ENCODE results near the gene FEN1. TPM values are rescaled to one million over a fixed set of nuclear protein-coding genes. Genes with fewer than 3 reads are reported as not detected.

FEN1 gene
- total RNA-seq, 4 donors from 2014 or later: 7.1 to 14.2 (median 8.1) TPM

- Histone ChIP-seq H3K4me3 (no peak overlapping the region), H3K9me3 (no peaks in the 10 kb centered on the region), H3K36me3 (peaks cover 0 to 3% of the 10 kb centered on the region in 2 donors), H3K27me3 (no peaks in the 10 kb centered on the region), H3K4me1 (peaks cover 3 to 80% (median 32%) of the 10 kb centered on the region in 3 donors), H3K27ac (peak overlapping the region in 2 of 4 donors; percentile 85 to 93)
- TF ChIP-seq POLR2A (IDR thresholded peaks at IDR 0.05) (no peak), EP300 (IDR thresholded peaks at IDR 0.05) (no peak), CTCF (IDR thresholded peaks at IDR 0.05) (no peak), POLR2AphosphoS5 (IDR thresholded peaks at IDR 0.05) (no peak)
- 60 to 100% methylated on average over 2 to 4 of the region's 7 CpGs for WGBS, 2 donors (ENCODE audit: low coverage in 1 of 2)
- no peak for ATAC-seq
These were observed 40.0 kb downstream of the FEN1 start for GRCh38 chr11:61832754-61833153.

GRCh38 chr11:61833471-61833870 lies 40.8 kb downstream of the FEN1 start:
- Histone ChIP-seq H3K4me3 (no peak overlapping the region), H3K27ac (peak overlapping the region in 2 of 4 donors; percentile 68 to 75)
- TF ChIP-seq EP300 (IDR thresholded peaks at IDR 0.05) (no peak), POLR2A (IDR thresholded peaks at IDR 0.05) (no peak), POLR2AphosphoS5 (IDR thresholded peaks at IDR 0.05) (no peak), CTCF (IDR thresholded peaks at IDR 0.05) (no peak)

GRCh38 chr11:61833926-61834277 lies 41.2 kb downstream of the FEN1 start:
- ATAC-seq: no peak
- no peak for TF ChIP-seq CTCF (IDR thresholded peaks at IDR 0.05)
- TF ChIP-seq POLR2A (IDR thresholded peaks at IDR 0.05): no peak
- TF ChIP-seq EP300 (IDR thresholded peaks at IDR 0.05): no peak
- TF ChIP-seq POLR2AphosphoS5 (IDR thresholded peaks at IDR 0.05): no peak
- 93 to 100% methylated on average over 1 to 6 of the region's 12 CpGs for WGBS, 2 donors (ENCODE audit: low coverage in 1 of 2)
- no peaks in the 10 kb centered on the region for H3K9me3 ChIP-seq
- no peak overlapping the region for H3K4me3 ChIP-seq
- H3K4me1 ChIP-seq: peaks cover 3 to 69% (median 29%) of the 10 kb centered on the region in 3 donors
- peak overlapping the region in 3 of 4 donors; percentile 64 to 75 (median 68) for H3K27ac ChIP-seq
- H3K27me3 ChIP-seq: no peaks in the 10 kb centered on the region
- peaks cover 0 to 15% of the 10 kb centered on the region in 2 donors for H3K36me3 ChIP-seq

More at GRCh38 chr11:61833471-61833870, 40.8 kb downstream of the FEN1 start:
- no peaks in the 10 kb centered on the region for H3K9me3 ChIP-seq
- peaks cover 0 to 10% of the 10 kb centered on the region in 2 donors for H3K36me3 ChIP-seq
- peaks cover 3 to 73% (median 32%) of the 10 kb centered on the region in 3 donors for H3K4me1 ChIP-seq
- no peaks in the 10 kb centered on the region for H3K27me3 ChIP-seq
- 80 to 84% methylated on average over 2 to 4 of the region's 11 CpGs for WGBS, 2 donors (ENCODE audit: low coverage in 1 of 2)
- ATAC-seq: no peak

- peak; percentile 52 for ATAC-seq
- Histone ChIP-seq H3K4me1 (peaks cover 3 to 63% (median 24%) of the 10 kb centered on the region in 3 donors), H3K27me3 (no peaks in the 10 kb centered on the region), H3K36me3 (peaks cover 0 to 20% of the 10 kb centered on the region in 2 donors), H3K9me3 (no peaks in the 10 kb centered on the region), H3K4me3 (no peak overlapping the region), H3K27ac (peak overlapping the region; percentile 32 to 75 (median 66))
- TF ChIP-seq POLR2A (IDR thresholded peaks at IDR 0.05) (no peak), POLR2AphosphoS5 (IDR thresholded peaks at IDR 0.05) (no peak), EP300 (IDR thresholded peaks at IDR 0.05) (no peak)
- WGBS, 2 donors (ENCODE audit: low coverage in 1 of 2): 20% methylated on average over 1 of the region's 12 CpGs; no CpG with 5 or more reads in 1 of the 2 donors
These were observed 41.8 kb downstream of the FEN1 start for GRCh38 chr11:61834278-61835048.

- H3K9me3 ChIP-seq: no peaks in the 10 kb centered on the region
- no peak for ATAC-seq
- TF ChIP-seq POLR2AphosphoS5 (IDR thresholded peaks at IDR 0.05): no peak
- TF ChIP-seq POLR2A (IDR thresholded peaks at IDR 0.05): no peak
- no peak for TF ChIP-seq CTCF (IDR thresholded peaks at IDR 0.05)
- TF ChIP-seq EP300 (IDR thresholded peaks at IDR 0.05): no peak
- H3K4me3 ChIP-seq: no peak overlapping the region
- H3K4me1 ChIP-seq: peaks cover 0 to 46% (median 8%) of the 10 kb centered on the region in 3 donors
- WGBS, 2 donors (ENCODE audit: low coverage in 1 of 2): 88 to 94% methylated on average over 5 to 8 of the region's 8 CpGs
- peak overlapping the region in 1 of 4 donors; percentile 3 for H3K27ac ChIP-seq
- peaks cover 0 to 38% of the 10 kb centered on the region in 2 donors for H3K36me3 ChIP-seq
- H3K27me3 ChIP-seq: no peaks in the 10 kb centered on the region
These were observed 43.5 kb downstream of the FEN1 start for GRCh38 chr11:61836193-61836592.

Data from gastroesophageal sphincter (tissue), 4 donors.